ENCODE data around the gene DNAH17.

Gene DNAH17

GRCh38 chr17:78494696-78495330 lies 82.4 kb downstream of the DNAH17 start:
- no peak for DNase-seq (ENCODE audit: low read depth)

GRCh38 chr17:78493853-78494695 lies 83.1 kb downstream of the DNAH17 start:
- no peak for DNase-seq (ENCODE audit: low read depth)

GRCh38 chr17:78493450-78493849 lies 83.7 kb downstream of the DNAH17 start:
- DNase-seq (ENCODE audit: low read depth) = no peak

GRCh38 chr17:78492116-78492799 lies 84.9 kb downstream of the DNAH17 start:
- no peak for DNase-seq (ENCODE audit: low read depth)

- DNase-seq (ENCODE audit: low read depth) = no peak
Measured at GRCh38 chr17:78491236-78492115, 85.7 kb downstream of the DNAH17 start.

- DNase-seq (ENCODE audit: low read depth) = no peak
Measured at GRCh38 chr17:78490673-78491072, 86.5 kb downstream of the DNAH17 start.

GRCh38 chr17:78490156-78490555 lies 87.0 kb downstream of the DNAH17 start:
- DNase-seq (ENCODE audit: low read depth) = no peak

GRCh38 chr17:78488867-78489634 lies 88.1 kb downstream of the DNAH17 start:
- DNase-seq (ENCODE audit: low read depth) = no peak

- no peak for DNase-seq (ENCODE audit: low read depth)
Measured at GRCh38 chr17:78488156-78488555, 89.0 kb downstream of the DNAH17 start.

- no peak for DNase-seq (ENCODE audit: low read depth)
Measured at GRCh38 chr17:78486946-78487680, 90.1 kb downstream of the DNAH17 start.

GRCh38 chr17:78486228-78486802 lies 90.9 kb downstream of the DNAH17 start:
- DNase-seq (ENCODE audit: low read depth) = no peak

- DNase-seq (ENCODE audit: low read depth) = no peak
Measured at GRCh38 chr17:78485290-78486168, 91.7 kb downstream of the DNAH17 start.

- peak; percentile 27 for DNase-seq (ENCODE audit: low read depth)
Measured at GRCh38 chr17:78484271-78485246, 92.6 kb downstream of the DNAH17 start.

- DNase-seq (ENCODE audit: low read depth) = no peak
Measured at GRCh38 chr17:78479369-78479768, 97.8 kb downstream of the DNAH17 start.

- no peak for DNase-seq (ENCODE audit: low read depth)
Measured at GRCh38 chr17:78478757-78479297, 98.4 kb downstream of the DNAH17 start.

GRCh38 chr17:78477913-78478756 lies 99.1 kb downstream of the DNAH17 start:
- DNase-seq (ENCODE audit: low read depth) = no peak

GRCh38 chr17:78476973-78477372 lies 100.2 kb downstream of the DNAH17 start:
- no peak for DNase-seq (ENCODE audit: low read depth)
